Muscle of leg (tissue), 11 donors: ENCODE results near the gene VPS33A. TPM values are rescaled to one million over a fixed set of nuclear protein-coding genes. Genes with fewer than 3 reads are reported as not detected.
"Not testable (repeated sequence)": the region's sequence is repeated elsewhere in the genome, so short reads cannot be mapped to it uniquely, and the experiment has no call there.

ENCODE experiments used
- DNase-seq: peaks from one replicate; pipeline ENCODE4 v3.0.0; 2013
- H3K27ac ChIP-seq: one replicate; pipeline ENCODE4 v1.5.1; 2013; ENCODE audit warnings: mild to moderate bottlenecking, low read length, control low read depth
- H3K27me3 ChIP-seq: one replicate; pipeline ENCODE4 v1.6.1; 2013; ENCODE audit warnings: low read length; ENCODE audit not compliant: control insufficient read depth, insufficient read depth
- H3K36me3 ChIP-seq: one replicate; pipeline ENCODE4 v1.6.1; 2013; ENCODE audit warnings: low read length; ENCODE audit not compliant: control insufficient read depth, insufficient read depth
- H3K4me1 ChIP-seq: one replicate; pipeline ENCODE4 v1.6.1; 2013; ENCODE audit warnings: low read length; ENCODE audit not compliant: control insufficient read depth, insufficient read depth
- H3K4me3 ChIP-seq: one replicate; pipeline ENCODE4 v1.5.1; 2013; ENCODE audit warnings: low read length, control low read depth
- H3K9me3 ChIP-seq: replicated peaks from 2 replicates; pipeline ENCODE4 v1.6.1; 2013; ENCODE audit warnings: low read depth, low read length; ENCODE audit not compliant: control insufficient read depth
- WGBS: methylation state at CpG from one replicate; pipeline ENCODE4 v1.1.5; 2013; ENCODE audit warnings: missing lambda C conversion rate; ENCODE audit not compliant: insufficient coverage; 5-methylcytosine and 5-hydroxymethylcytosine counted together
- polyA plus RNA-seq, 8 donors: library from polyadenylated mRNA; unstranded; fragments of 120-200 nt; gene quantifications; one replicate each; pipeline versions ENCODE4 v1.2.1 to v1.2.3, GENCODE V29; 2013; ENCODE audit warnings: inconsistent platforms in 1 of 8, low replicate concordance in 1 of 8; ENCODE audit not compliant: insufficient read length in 8 of 8, insufficient read depth in 1 of 8
- total RNA-seq: library from RNA; stranded (reverse); fragments of 120-200 nt; gene quantifications from one replicate; pipeline ENCODE4 v1.2.4, GENCODE V29; 2013

The VPS33A gene
- total and polyA plus RNA-seq, 9 donors, result 9.0 to 14.4 (median 11.9) TPM

DNA sequence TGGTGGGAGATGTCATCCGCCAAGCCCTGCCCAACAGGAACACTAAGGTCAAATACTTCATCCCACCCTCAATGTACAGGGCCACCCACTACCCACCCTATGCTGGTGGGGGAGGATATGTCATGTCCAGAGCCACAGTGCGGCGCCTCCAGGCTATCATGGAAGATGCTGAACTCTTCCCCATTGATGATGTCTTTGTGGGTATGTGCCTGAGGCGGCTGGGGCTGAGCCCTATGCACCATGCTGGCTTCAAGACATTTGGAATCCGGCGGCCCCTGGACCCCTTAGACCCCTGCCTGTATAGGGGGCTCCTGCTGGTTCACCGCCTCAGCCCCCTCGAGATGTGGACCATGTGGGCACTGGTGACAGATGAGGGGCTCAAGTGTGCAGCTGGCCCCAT is 59.3 kb downstream of the VPS33A start:
- Histone ChIP-seq H3K27ac (no peak overlapping the region), H3K9me3 (no peaks in the 10 kb centered on the region), H3K36me3 (peaks cover 33% of the 10 kb centered on the region), H3K4me3 (no peak overlapping the region), H3K4me1 (peaks cover 8% of the 10 kb centered on the region), H3K27me3 (peaks cover 44% of the 10 kb centered on the region)
- 100% methylated on average over 2 of the region's 8 CpGs for WGBS
- DNase-seq, result no peak

DNA sequence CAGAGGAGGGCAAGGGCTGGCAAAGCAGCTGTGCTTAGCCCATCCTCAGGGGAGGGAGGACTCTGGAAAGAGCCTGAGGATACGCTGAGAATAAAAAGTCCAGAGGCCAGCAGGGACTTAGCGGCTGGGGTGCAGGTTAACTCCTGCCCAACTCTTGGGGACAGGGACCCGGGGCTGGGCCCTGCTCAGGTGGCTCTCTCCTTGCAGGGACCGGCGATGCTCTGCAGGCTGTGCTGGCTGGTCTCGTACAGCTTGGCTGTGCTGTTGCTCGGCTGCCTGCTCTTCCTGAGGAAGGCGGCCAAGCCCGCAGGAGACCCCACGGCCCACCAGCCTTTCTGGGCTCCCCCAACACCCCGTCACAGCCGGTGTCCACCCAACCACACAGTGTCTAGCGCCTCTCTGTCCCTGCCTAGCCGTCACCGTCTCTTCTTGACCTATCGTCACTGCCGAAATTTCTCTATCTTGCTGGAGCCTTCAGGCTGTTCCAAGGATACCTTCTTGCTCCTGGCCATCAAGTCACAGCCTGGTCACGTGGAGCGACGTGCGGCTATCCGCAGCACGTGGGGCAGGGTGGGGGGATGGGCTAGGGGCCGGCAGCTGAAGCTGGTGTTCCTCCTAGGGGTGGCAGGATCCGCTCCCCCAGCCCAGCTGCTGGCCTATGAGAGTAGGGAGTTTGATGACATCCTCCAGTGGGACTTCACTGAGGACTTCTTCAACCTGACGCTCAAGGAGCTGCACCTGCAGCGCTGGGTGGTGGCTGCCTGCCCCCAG is 60.0 kb downstream of the VPS33A start:
- WGBS, result 72% methylated on average over 24 of the region's 27 CpGs
- Histone ChIP-seq H3K27me3 (peaks cover 51% of the 10 kb centered on the region), H3K27ac (no peak overlapping the region), H3K4me3 (no peak overlapping the region), H3K36me3 (peaks cover 31% of the 10 kb centered on the region), H3K4me1 (peaks cover 8% of the 10 kb centered on the region), H3K9me3 (no peaks in the 10 kb centered on the region)
- no peak for DNase-seq

DNA sequence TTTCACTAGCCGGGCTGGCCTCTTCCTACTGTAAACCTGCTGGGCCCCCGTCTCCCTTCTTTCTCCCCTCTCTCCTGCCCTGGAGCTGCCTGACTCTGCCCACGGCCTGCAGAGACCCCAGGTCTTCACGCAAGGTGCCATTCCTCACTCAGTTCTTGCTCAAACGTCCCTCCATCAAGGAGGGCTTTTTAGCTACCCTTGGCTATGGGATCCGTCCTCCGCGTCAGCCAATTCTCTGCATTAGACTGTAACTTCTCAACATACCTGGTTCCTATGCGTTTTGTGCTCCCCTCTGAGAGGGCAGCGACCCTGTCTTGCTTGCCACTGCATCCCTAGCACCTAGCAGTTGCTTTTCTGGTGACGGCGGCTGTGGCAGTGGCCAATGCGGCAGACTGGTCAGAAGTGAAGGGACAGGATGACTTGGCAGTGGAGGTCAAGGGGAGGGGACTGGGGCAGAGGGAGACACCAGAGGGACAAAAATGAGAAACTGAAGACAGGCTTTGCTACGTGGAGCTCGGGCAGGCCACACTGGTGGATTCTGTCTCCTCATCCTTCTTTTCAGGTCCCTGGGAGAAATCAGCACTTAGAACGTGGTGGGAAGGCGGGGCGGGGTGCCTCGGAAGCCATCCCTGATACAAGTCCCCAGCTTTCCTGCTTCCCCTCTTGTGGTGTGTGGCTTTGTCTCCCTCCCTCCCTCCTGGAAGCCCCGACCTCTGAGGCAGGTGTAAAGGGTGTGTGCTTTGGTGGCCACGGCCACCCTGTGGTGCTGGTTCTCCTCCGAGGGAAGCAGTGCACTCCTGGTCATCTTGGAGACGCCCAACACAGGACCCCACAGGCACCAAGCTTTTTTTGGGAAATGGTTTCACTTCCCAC is 61.0 kb downstream of the VPS33A start:
- Histone ChIP-seq H3K4me3 (no peak overlapping the region), H3K36me3 (peaks cover 22% of the 10 kb centered on the region), H3K9me3 (no peaks in the 10 kb centered on the region), H3K27me3 (peaks cover 61% of the 10 kb centered on the region), H3K27ac (no peak overlapping the region), H3K4me1 (peaks cover 8% of the 10 kb centered on the region)
- DNase-seq, result no peak
- 43% methylated on average over 15 of the region's 23 CpGs for WGBS

DNA sequence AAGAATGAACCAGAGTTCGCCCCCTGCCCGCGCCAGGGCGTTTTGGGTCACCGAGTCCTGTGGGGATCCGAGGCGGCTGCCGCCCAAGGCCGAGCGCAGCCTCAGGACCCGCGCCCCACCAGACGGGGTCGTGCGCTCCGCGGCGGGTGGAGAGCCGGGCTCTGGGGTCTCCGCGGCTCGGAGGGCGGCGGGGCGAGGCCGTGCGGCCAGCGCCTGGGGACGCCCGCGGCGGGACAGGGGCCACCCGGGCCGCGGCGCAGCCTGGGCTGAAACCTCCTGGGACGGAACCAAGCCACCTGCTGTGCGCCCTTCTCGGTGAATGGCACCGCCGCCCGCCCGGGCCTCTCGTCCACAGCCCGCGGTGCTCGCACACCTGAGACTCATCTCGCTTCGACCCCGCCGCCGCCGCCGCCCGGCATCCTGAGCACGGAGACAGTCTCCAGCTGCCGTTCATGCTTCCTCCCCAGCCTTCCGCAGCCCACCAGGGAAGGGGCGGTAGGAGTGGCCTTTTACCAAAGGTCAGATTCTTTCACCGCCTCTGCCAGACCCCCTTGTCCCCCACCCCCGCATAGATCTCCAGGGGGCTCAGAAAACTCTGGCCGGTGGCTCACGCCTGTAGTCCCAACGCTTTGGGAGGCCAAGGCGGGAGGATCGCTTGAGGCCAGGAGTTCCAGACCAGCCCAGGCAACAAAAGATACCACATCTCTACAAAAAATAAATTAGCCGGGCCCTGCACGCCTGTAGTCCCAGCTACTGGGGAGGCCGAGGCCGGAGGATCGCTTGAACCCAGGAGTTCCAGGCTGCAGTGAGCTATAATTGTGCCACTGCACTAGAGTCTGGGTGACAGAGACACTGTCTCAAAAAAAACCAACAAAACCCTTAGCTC is 61.9 kb downstream of the VPS33A start:
- DNase-seq, result no peak
- H3K36me3 ChIP-seq, result peaks cover 19% of the 10 kb centered on the region
- peaks cover 68% of the 10 kb centered on the region for H3K27me3 ChIP-seq
- no peak overlapping the region for H3K4me3 ChIP-seq
- H3K4me1 ChIP-seq, result peaks cover 8% of the 10 kb centered on the region
- H3K9me3 ChIP-seq, result no peaks in the 10 kb centered on the region
- no peak overlapping the region for H3K27ac ChIP-seq
- 6% methylated on average over 63 of the region's 71 CpGs for WGBS

DNA sequence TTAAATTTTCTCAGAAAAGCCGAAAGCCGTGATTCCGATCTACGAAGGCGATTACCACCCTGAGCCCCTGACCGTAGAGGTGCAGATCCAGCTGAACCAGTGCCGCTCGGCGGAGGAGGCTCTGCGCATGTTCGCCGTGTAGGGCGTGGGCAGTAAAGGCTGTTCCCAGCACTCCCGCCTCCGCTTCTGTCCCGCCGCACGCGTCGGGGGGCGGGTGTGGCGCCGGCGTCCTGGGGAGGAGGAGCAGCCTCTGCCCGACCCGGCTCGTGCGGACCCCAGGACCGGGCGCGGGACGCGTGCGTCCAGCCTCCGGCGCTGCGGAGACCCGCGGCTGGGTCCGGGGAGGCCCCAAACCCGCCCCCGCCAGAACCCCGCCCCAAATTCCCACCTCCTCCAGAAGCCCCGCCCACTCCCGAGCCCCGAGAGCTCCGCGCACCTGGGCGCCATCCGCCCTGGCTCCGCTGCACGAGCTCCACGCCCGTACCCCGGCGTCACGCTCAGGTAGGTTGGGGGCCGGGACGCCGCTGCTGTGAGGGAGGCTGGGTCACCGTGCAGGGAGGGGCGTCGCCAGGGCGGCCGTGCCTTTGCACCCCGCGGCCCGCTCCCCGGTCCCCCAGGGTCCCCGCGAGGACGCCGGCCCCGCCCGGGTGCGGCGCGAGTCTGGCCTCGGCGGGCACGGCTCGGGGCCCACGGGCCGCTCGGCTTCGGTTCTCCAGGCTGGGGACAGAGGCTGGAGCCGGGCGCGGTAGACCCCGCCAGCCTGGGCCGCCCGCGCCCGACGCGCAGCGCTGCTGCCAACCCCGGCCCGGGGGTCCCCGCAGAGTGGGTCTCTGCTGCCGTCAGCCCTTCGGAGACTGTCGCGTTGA is 62.8 kb downstream of the VPS33A start, which contains the start of gene B3GNT4:
Gene B3GNT4 (plus strand): TSS at position 409 of the 866 bp plus-strand sequence. CDS start 910 bp downstream, outside the sequence.
- peaks cover 16% of the 10 kb centered on the region for H3K36me3 ChIP-seq
- DNase-seq, result peak; percentile 56
- H3K27ac ChIP-seq, result no peak within 1 kb of the TSS
- peaks cover 68% of the 10 kb centered on the region for H3K27me3 ChIP-seq
- peak within 1 kb of the TSS; percentile 43 for H3K4me3 ChIP-seq
- WGBS, result under 1% methylated on average over 84 of the region's 104 CpGs
- H3K9me3 ChIP-seq, result no peaks in the 10 kb centered on the region
- peaks cover 8% of the 10 kb centered on the region for H3K4me1 ChIP-seq

- not testable (repeated sequence) for DNase-seq, H3K4me1 ChIP-seq, H3K36me3 ChIP-seq, H3K9me3 ChIP-seq, H3K27ac ChIP-seq
- Histone ChIP-seq H3K27me3 (peaks cover 68% of the 10 kb centered on the region), H3K4me3 (peak overlapping the region; percentile 43)
- 43% methylated on average over 10 of the region's 19 CpGs for WGBS
Observed at GRCh38 chr12:122202811-122203210, 63.5 kb downstream of the VPS33A start.

GRCh38 chr12:122202017-122202416 is 64.3 kb downstream of the VPS33A start:
- 91% methylated on average over 5 of the region's 6 CpGs for WGBS
- peaks cover 67% of the 10 kb centered on the region for H3K27me3 ChIP-seq
- DNase-seq, result no peak
- H3K36me3 ChIP-seq, result peaks cover 1% of the 10 kb centered on the region
- H3K9me3 ChIP-seq, result no peaks in the 10 kb centered on the region
- no peak overlapping the region for H3K4me3 ChIP-seq
- H3K4me1 ChIP-seq, result peaks cover 8% of the 10 kb centered on the region
- H3K27ac ChIP-seq, result no peak overlapping the region

GRCh38 chr12:122201381-122201780 is 64.9 kb downstream of the VPS33A start:
- Histone ChIP-seq H3K27me3 (peaks cover 62% of the 10 kb centered on the region), H3K4me3 (no peak overlapping the region), H3K36me3 (no peaks in the 10 kb centered on the region), H3K27ac (no peak overlapping the region), H3K4me1 (peaks cover 8% of the 10 kb centered on the region), H3K9me3 (no peaks in the 10 kb centered on the region)
- DNase-seq, result no peak
- WGBS, result 96% methylated on average over 4 of the region's 5 CpGs

DNA sequence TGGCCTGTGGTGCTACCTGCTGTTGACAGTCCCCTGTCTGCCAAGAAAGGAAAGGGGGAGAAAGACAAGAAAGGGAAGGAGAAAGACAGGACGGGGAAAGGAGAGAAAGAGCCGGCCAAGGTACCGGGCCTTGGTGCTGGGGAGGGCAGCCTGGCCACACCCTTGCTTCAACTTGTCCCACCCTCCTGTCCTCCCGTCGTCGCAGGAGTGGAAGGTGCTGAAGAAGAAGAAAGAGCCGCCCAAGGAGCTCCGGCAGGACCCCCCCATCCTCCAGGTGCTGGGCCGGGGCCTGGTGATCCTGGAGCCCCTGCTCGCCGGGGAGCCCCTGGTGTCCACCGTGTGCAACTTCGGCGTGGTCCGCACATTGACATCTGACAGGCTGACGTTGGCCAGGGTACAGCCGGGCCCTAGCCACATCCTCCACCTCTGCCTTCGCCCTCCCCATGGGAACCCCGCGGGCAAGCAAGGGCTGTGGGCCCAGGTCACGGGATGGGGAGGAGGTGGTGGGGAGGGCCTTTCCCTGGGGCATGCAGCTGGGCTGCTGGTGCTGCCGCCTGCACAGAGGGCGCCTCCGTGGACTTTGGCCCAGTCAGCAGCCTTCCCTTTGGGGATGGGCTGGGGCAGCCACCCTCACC is 65.6 kb downstream of the VPS33A start:
- H3K4me3 ChIP-seq, result no peak overlapping the region
- 66% methylated on average over 5 of the region's 24 CpGs for WGBS
- no peaks in the 10 kb centered on the region for H3K36me3 ChIP-seq
- H3K27me3 ChIP-seq, result peaks cover 57% of the 10 kb centered on the region
- no peak overlapping the region for H3K27ac ChIP-seq
- DNase-seq, result no peak
- no peaks in the 10 kb centered on the region for H3K9me3 ChIP-seq
- H3K4me1 ChIP-seq, result peaks cover 8% of the 10 kb centered on the region
